ENCODE data around the gene ZHX3. TPM values are rescaled to one million over a fixed set of nuclear protein-coding genes. Genes with fewer than 3 reads are reported as not detected.
"Not testable (repeated sequence)": the region's sequence is repeated elsewhere in the genome, so short reads cannot be mapped to it uniquely, and the experiment has no call there.

Gene ZHX3
- total RNA-seq, 2 experiments from 2014 or later = 11.9 to 15.0 TPM

DNA sequence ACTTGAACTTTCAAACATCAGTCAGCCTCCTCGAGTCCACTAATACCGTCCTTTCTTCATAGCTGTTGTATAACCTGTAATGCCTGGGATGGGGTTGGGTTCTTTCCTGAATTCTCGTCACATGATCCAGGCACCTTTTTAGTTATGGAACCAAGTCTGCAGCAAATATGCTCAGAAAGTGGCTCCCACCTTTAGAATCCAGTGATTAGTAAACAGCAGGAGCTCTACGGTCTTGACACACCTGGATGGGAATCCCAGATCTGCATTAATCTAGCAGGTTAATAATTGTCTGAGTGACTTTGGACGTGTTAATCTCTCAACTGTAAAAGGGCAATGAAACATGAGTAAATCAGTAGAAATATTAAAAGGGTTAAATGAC lies 729 bp upstream of the ZHX3 start:
- no peak for ATAC-seq
- H3K4me1 Mint-ChIP-seq (ENCODE audit: low read depth) = peaks cover 36% of the 10 kb centered on the region
- H3K36me3 Mint-ChIP-seq (ENCODE audit: low read depth) = no peaks in the 10 kb centered on the region

DNA sequence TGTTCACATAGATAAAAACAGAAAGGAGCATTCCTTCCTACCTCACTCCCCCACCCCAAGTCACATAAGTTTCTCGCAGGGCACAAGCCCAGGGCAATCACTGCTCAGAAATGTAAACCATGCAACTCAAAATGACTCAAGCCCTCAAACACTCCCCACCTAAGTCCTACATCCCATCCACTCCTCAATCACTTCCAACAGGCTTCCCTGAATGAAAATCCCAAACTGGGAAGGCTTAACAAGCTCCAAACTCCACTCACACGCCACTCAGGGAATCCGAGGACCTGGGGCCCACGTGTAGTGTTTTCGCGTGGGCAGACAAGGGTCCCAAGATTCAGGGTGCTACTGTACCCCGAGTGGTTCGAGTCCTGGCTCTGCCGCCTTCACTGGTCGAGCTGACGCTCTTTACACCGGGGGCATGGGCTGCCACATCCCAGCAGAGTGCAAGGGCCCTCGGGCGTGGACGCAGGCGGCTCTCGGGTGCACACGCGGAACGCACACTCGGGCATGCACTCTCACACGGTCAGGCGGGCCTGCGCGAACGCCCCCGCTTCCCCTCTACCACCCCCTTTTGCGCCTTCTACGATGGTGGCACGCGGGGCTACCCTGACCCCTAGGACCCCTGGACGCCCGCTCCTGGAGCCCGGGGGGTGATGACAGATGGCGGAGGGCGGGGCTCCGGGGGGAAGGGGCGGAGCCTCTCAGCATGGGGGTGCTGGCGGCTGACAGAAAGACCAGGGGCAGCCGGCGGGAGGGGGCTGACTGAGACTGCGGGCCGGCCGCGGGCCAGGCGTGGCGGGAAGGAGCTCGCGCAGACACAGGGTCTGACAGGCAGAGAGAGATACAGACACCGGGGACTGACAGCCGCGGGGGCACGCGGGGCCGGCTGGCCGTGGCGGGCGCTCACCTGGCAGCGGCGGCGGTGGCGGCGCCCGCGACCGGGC lies 657 bp downstream of the ZHX3 start:
- H3K27ac Mint-ChIP-seq = peak overlapping the region; percentile 87
- peaks cover 4% of the 10 kb centered on the region for H3K27me3 Mint-ChIP-seq (ENCODE audit: low read depth)
- no peaks in the 10 kb centered on the region for H3K9me3 Mint-ChIP-seq (ENCODE audit: insufficient read depth)
- ChIA-PET CTCF (interaction anchor here (0.6 to 1.5 kb wide), 3 partner anchors 11 to 182 kb away, joined by 3 read pairs; partner anchors contain the start of gene LPIN3), POLR2A (interaction anchor here (0.5 kb wide), 1 partner anchor 151 kb away, joined by 3 read pairs; no protein-coding TSS in a partner anchor)
- peaks cover 36% of the 10 kb centered on the region for H3K4me1 Mint-ChIP-seq (ENCODE audit: low read depth)
- H3K4me3 Mint-ChIP-seq = peak overlapping the region; percentile 83
- ATAC-seq (peak; percentile 72), DNase-seq (peak; percentile 84)
- H3K36me3 Mint-ChIP-seq (ENCODE audit: low read depth) = no peaks in the 10 kb centered on the region

More for the DNA sequence above, 729 bp upstream of the ZHX3 start:
- Mint-ChIP-seq H3K4me3 (peak overlapping the region; percentile 61), H3K9me3 (ENCODE audit: insufficient read depth) (no peaks in the 10 kb centered on the region), H3K27ac (no peak overlapping the region), H3K27me3 (ENCODE audit: low read depth) (peaks cover 4% of the 10 kb centered on the region)
- ChIA-PET CTCF (interaction anchor here (1.0 to 1.5 kb wide), 3 partner anchors 22 to 183 kb away, joined by 3 to 4 read pairs (median 4); partner anchors contain the start of gene LPIN3), POLR2A (no interaction called here)
- no peak for DNase-seq

DNA sequence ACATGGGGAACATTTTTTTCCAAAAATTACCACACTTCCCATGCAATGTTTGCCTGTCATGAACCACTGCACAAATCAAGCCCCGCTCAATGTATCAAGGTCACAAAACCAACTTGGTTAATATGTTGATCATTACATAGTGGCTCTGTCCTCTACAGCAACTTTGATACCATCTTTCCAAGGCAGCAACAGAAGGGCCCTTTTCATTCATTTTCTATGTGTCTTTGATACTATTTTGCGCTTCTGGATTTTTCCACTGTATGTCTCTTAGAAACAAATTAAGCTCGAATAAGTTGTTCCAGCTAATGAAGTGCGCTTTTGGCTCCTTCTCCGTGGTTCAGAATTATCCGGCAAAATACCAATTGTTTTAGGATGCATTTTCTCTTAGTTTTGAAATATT lies 1.5 kb downstream of the ZHX3 start:
- Mint-ChIP-seq H3K27me3 (ENCODE audit: low read depth) (peaks cover 4% of the 10 kb centered on the region), H3K27ac (no peak overlapping the region), H3K4me1 (ENCODE audit: low read depth) (peaks cover 36% of the 10 kb centered on the region), H3K9me3 (ENCODE audit: insufficient read depth) (no peaks in the 10 kb centered on the region), H3K36me3 (ENCODE audit: low read depth) (no peaks in the 10 kb centered on the region), H3K4me3 (peak overlapping the region; percentile 83)
- POLR2A ChIA-PET = no interaction called here
- CTCF ChIA-PET = interaction anchor here (0.6 kb wide), 1 partner anchor 10 kb away, joined by 3 read pairs; no protein-coding TSS in a partner anchor
- ATAC-seq (no peak), DNase-seq (no peak)

DNA sequence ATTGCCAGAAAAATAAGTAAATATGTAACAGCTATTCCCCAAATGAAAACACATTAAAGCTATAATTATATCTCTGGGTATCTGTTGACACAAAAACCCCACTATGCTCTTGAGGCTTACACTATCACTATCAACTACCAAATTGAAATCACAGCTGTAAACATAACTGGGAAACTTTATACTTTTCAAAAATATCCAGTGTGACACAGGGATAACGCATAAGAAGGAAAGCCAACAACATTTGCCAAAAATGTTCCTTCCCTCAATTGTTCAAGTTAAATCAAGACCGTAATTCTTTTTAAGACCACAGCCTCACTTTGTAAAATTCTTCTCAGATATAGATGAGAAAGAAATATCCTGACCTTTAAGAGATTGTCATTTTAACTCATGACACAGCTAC lies 3.1 kb downstream of the ZHX3 start:
- CTCF ChIA-PET = interaction anchor here (0.9 to 1.6 kb wide), 2 partner anchors 26 to 81 kb away, joined by 3 to 5 read pairs; partner anchors contain the start of gene LPIN3
- POLR2A ChIA-PET = no interaction called here
- Mint-ChIP-seq H3K4me1 (ENCODE audit: low read depth) (peaks cover 33% of the 10 kb centered on the region), H3K9me3 (ENCODE audit: insufficient read depth) (no peaks in the 10 kb centered on the region), H3K27me3 (ENCODE audit: low read depth) (peaks cover 3% of the 10 kb centered on the region), H3K27ac (no peak overlapping the region), H3K4me3 (no peak overlapping the region), H3K36me3 (ENCODE audit: low read depth) (no peaks in the 10 kb centered on the region)
- ATAC-seq = no peak
- DNase-seq = no peak

DNA sequence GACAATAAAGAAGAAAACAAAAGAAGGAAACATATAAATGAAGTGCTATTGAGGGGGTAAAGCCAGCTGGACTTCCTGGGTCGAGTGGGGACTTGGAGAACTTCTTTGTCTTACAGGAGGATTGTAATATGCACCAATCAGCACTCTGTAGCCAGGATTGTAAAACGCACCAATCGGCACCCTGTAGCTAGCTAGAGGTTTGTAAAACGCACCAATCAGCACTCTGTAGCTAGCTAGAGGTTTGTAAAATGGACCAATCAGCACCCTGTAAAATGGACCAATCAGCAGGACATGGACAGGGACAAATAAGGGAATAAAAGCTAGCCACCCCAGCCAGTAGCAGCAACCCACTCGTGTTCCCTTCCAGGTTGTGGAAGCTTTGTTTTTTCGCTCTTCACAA lies 5.5 kb downstream of the ZHX3 start:
- H3K9me3 Mint-ChIP-seq (ENCODE audit: insufficient read depth); H3K36me3 Mint-ChIP-seq (ENCODE audit: low read depth); DNase-seq; POLR2A ChIA-PET; H3K27ac Mint-ChIP-seq; H3K27me3 Mint-ChIP-seq (ENCODE audit: low read depth); ATAC-seq; H3K4me3 Mint-ChIP-seq: not testable (repeated sequence)
- H3K4me1 Mint-ChIP-seq (ENCODE audit: low read depth) = peaks cover 27% of the 10 kb centered on the region
- CTCF ChIA-PET = interaction anchor here (1.2 to 1.7 kb wide), 3 partner anchors 11 to 177 kb away, joined by 3 to 6 read pairs (median 3); no protein-coding TSS in a partner anchor

DNA sequence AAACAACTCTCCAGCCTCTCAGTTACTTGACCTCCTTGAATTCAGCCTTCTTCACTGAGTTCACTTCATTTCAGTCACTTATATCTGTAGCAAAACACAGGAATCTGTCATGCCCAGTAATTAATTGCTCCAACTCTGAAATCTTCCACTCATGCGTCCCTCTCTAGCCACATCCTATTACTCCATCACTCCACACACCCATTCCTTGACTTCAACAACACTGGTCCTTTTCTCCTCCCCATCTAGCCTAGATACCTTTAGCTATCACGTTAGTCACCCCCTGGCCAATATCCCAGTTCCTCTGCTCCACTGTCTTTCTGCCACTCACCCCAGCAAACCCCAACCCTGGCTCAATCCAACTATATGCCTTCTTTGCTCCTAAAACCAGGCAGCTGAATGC lies 7.7 kb downstream of the ZHX3 start:
- no peaks in the 10 kb centered on the region for H3K9me3 Mint-ChIP-seq (ENCODE audit: insufficient read depth)
- ATAC-seq (no peak), DNase-seq (no peak)
- CTCF ChIA-PET = no interaction called here
- H3K4me1 Mint-ChIP-seq (ENCODE audit: low read depth) = peaks cover 15% of the 10 kb centered on the region
- H3K27ac Mint-ChIP-seq = no peak overlapping the region
- POLR2A ChIA-PET = no interaction called here
- no peak overlapping the region for H3K4me3 Mint-ChIP-seq
- no peaks in the 10 kb centered on the region for H3K36me3 Mint-ChIP-seq (ENCODE audit: low read depth)
- no peaks in the 10 kb centered on the region for H3K27me3 Mint-ChIP-seq (ENCODE audit: low read depth)

DNA sequence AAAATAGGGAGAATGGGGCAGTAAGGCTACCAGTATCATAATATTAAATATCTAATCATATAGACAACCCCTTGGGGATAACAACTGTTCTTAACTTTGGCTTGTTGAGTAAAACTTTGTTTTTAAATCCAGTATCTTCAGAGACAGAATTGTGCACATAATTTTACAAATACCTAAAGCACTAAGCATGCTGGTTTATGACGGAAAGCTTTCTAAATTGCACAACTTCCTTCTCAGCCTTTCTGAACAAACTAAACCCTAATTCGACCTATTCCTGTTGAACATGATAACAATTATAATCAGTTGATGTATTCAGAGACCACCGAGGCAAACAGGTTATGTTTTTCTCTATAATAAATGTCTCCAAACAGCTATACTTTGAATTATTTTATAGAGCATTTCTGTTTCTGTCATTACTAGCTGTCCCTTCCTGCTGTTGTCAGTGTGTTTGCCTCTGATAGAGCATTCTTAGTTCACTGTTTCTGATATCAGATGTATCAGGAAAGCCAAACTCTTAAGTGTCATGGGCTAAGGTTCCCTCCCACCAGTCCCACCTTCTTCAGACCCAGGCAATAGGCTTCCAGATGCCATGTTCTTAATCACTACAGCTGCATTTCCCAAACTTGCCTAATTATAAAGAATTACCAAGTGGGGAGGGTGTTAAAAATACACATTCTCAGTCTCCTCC lies 8.7 kb downstream of the ZHX3 start:
- Mint-ChIP-seq H3K36me3 (ENCODE audit: low read depth) (no peaks in the 10 kb centered on the region), H3K4me1 (ENCODE audit: low read depth) (peaks cover 13% of the 10 kb centered on the region), H3K4me3 (no peak overlapping the region), H3K9me3 (ENCODE audit: insufficient read depth) (no peaks in the 10 kb centered on the region), H3K27me3 (ENCODE audit: low read depth) (no peaks in the 10 kb centered on the region), H3K27ac (no peak overlapping the region)
- DNase-seq = no peak
- no peak for ATAC-seq
- ChIA-PET POLR2A (no interaction called here), CTCF (no interaction called here)

DNA sequence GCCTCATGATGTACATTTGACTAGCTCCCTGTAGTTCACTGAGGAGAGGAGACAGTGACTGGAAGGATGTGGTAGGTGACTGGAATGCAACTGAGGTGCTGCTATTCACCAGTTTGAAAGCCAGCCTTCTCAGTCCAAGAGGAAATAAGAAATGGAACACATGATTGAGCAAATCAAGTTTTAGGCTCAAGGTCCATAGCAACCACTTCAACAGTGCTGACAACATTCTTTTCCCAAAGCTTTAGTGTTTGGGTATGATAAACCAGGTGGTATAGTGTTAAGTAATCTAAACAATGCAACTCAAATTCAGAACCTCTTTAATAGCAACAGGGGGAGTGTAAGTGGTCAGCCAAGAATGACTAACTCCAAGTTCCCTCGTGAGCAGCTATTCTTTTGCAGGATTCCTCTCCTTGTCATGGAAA lies 9.2 kb downstream of the ZHX3 start:
- Mint-ChIP-seq H3K4me1 (ENCODE audit: low read depth) (peaks cover 13% of the 10 kb centered on the region), H3K36me3 (ENCODE audit: low read depth) (no peaks in the 10 kb centered on the region), H3K27ac (no peak overlapping the region), H3K4me3 (no peak overlapping the region), H3K9me3 (ENCODE audit: insufficient read depth) (no peaks in the 10 kb centered on the region), H3K27me3 (ENCODE audit: low read depth) (no peaks in the 10 kb centered on the region)
- no peak for DNase-seq
- no peak for ATAC-seq
- POLR2A ChIA-PET = no interaction called here
- CTCF ChIA-PET = no interaction called here

DNA sequence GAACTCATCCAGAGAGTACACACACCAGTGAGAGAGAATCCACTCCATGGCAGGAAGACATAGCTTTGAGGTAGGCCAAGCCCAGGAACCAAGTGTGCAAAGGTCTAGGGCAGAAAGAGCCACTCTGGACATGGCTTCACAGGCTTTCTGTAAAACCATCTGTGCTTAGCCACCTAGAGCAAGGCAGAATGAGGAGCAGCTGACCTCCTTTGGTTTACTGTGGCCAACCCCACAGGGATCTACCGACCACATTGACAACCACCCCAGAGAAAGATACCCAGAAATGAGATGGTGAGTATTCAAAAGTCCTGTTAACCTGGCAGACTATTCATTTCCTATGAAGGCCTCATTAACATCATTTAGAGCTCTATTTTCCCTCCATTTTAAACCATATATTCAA lies 10.5 kb downstream of the ZHX3 start:
- no peaks in the 10 kb centered on the region for H3K9me3 Mint-ChIP-seq (ENCODE audit: insufficient read depth)
- no peak for ATAC-seq
- peaks cover 13% of the 10 kb centered on the region for H3K4me1 Mint-ChIP-seq (ENCODE audit: low read depth)
- no peak overlapping the region for H3K4me3 Mint-ChIP-seq
- CTCF ChIA-PET = interaction anchor here (1.2 kb wide), 1 partner anchor 172 kb away, joined by 5 read pairs; no protein-coding TSS in a partner anchor
- POLR2A ChIA-PET = no interaction called here
- no peak overlapping the region for H3K27ac Mint-ChIP-seq
- H3K27me3 Mint-ChIP-seq (ENCODE audit: low read depth) = no peaks in the 10 kb centered on the region
- no peaks in the 10 kb centered on the region for H3K36me3 Mint-ChIP-seq (ENCODE audit: low read depth)
- no peak for DNase-seq

DNA sequence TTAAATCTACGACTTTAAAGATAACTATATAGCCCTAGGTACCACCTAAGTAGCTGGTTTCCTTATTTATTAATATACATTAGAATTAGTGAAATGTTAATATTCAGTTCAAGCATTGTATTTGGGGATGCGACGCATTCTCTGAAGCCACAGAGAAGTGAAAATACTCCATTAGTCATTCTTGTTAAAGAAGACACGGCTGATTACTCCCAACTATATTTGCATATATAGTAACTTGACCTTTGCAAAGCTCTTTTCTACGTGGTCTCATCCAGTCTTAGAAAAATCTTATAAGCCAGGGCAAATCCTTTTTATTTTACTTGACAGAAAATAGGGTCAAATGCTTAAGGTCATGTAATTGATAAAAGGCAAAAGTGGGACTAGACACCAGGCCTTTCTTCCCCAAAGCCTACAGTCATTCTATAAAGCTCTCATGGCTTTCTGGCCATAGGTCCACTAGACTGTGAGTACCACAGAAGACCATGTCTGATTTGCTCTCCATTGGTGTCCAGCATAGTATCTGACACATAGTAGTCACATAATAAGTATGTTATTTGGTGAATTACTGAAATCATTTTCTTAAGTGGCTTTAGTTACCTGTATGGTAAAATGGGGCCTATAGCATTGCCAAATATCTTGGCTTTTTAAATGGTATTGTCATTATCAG lies 11.3 kb downstream of the ZHX3 start:
- ATAC-seq (no peak), DNase-seq (no peak)
- Mint-ChIP-seq H3K4me3 (no peak overlapping the region), H3K27me3 (ENCODE audit: low read depth) (no peaks in the 10 kb centered on the region), H3K9me3 (ENCODE audit: insufficient read depth) (no peaks in the 10 kb centered on the region), H3K36me3 (ENCODE audit: low read depth) (no peaks in the 10 kb centered on the region), H3K4me1 (ENCODE audit: low read depth) (peaks cover 13% of the 10 kb centered on the region), H3K27ac (no peak overlapping the region)
- ChIA-PET POLR2A (no interaction called here), CTCF (interaction anchor here (1.0 to 1.2 kb wide), 3 partner anchors 10 to 171 kb away, joined by 3 to 5 read pairs (median 3); no protein-coding TSS in a partner anchor)

DNA sequence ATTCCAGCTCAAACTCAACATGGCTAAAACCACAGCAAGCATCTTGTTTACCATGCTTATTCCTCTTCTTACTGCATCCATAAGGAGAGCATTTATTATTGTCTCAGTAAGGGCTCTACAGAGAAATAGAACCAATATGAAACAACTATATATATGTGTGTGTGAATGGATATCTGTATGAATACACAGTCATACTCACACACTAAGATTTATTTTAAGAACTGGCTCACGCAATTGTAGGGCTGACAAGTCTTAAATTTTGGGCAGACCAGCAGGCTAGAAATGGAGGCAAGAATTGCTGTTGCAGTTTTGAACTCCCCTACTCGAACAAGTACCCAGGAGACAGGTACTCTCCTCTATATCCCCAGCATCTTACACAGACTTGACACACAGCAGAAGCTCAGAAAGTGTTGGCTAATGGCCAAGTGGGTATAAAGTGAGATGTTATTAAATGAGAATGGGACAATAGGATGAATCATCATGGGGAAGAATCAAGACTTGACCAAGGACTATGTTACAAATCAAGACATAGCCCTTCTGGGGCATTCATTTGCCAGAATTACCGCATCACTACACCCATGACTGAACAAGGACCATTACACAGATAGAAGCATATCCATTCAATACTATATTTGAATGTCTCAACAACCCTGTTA lies 13.0 kb downstream of the ZHX3 start:
- POLR2A ChIA-PET = no interaction called here
- no peaks in the 10 kb centered on the region for H3K9me3 Mint-ChIP-seq (ENCODE audit: insufficient read depth)
- DNase-seq = no peak
- H3K36me3 Mint-ChIP-seq (ENCODE audit: low read depth) = no peaks in the 10 kb centered on the region
- no peak for ATAC-seq
- no peak overlapping the region for H3K4me3 Mint-ChIP-seq
- no peak overlapping the region for H3K27ac Mint-ChIP-seq
- H3K27me3 Mint-ChIP-seq (ENCODE audit: low read depth) = no peaks in the 10 kb centered on the region
- CTCF ChIA-PET = no interaction called here
- peaks cover 13% of the 10 kb centered on the region for H3K4me1 Mint-ChIP-seq (ENCODE audit: low read depth)
